ENCODE measurements around the gene HNF1B.

HNF1B gene

DNA sequence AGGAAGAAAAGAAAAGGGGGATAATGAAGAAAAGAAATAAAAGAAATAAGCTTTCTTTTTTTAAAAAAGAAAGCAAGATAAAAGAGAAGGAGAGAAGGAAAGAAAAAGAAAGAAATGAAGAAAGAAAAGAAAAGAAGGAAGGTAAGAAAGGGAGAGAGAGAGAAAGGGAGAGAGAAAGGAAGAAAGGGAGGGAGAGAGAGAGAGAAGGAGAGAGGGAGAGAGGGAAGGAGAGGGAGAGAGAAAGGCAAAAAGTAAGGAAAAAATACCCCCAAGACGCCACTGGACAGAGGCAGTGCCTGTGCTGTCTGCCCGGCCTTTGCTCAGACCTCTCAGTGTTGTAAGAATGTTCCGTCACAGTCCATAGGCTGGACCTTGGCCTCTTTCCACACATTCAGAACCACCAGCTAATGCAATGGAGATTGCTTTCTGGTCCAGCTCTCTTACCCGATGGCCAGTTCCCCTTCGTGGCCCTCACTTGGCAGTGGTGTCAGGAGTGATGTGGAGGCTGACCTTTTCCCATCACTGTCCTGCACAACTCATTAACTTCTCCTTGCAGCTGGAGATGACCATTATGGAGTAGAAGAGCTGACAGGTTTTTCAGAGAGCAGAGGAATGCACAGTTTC is 14.3 kb upstream of the HNF1B start:
- DNase-seq: no peak

- DNase-seq: no peak
These were observed 11.2 kb upstream of the HNF1B start for GRCh38 chr17:37756051-37756450.

DNA sequence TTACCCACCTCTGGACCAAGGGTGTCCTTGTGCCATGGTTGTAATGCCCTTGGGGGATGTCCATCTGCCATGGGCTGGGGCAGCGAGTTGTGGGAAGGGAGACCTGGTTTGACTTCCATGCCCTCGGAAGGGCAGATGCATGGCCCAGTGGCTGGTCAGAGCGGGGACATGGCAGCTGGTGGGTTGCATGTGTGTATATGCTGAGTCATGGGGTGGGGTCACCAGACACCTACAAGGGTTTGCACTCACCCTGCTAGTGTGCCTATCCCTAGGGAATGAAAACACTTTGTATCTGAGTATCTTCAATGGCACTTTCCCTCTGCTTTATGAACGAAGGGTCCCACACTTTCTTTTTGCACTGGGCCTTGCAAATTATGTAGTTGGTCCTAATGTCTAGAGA is 10.6 kb upstream of the HNF1B start:
- DNase-seq: no peak

GRCh38 chr17:37754363-37754762 is 9.5 kb upstream of the HNF1B start:
- no peak for DNase-seq

GRCh38 chr17:37752482-37752881 is 7.6 kb upstream of the HNF1B start:
- no peak for DNase-seq

DNA sequence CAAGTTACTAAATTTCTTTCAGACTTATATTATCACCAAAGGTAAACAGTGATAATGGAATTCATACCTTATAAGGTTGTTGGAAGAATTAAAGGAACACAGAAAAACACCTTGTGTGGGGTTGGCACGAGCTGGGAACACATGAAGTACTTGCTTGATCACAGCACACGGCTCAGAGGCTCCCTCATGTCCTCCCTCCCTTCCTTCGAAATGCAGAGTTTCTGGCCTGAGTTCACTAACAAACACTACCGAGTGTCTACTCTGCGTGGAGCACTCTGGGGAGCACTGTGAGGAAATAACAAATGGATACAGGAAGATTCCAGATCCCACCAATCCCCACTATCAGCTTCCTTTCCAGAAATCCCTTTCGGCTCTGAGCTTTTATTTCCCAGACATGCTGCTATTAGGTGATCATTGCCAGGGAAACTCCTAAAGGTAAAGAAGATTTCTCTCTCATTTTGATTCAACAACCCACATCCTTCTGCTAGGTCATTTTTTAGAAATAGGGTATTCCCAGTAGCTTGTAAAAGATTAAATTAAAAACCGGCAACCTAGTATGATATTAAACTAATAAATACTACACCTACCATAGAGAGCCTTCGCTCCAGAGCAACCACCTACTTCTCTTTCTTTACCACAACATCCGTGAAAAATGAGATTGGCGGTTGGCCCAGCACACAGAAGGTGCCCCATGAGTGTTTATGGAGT is 6.1 kb upstream of the HNF1B start:
- DNase-seq: no peak

GRCh38 chr17:37750292-37750691 is 5.4 kb upstream of the HNF1B start:
- DNase-seq: no peak

DNA sequence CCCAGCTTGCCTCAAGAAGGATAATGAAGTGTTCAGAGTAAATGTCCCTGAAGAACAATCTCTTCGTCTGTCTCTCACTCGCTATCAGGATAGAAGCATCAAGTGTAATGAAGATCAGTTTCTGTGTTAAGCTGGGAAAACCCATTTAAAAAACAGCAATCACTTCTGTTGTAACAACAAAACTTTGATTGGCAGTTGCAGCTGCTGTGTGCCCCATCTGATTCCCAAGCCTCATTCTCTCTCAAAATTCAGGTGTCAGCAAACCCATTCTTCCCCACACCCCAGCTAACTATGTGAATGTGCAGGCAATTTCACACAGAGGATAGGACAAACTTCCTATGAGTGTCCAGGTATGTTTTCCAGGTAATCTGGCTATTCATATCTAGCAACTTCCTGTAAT is 2.4 kb upstream of the HNF1B start:
- DNase-seq: no peak

- no peak for DNase-seq
These were observed 1.8 kb upstream of the HNF1B start for GRCh38 chr17:37746617-37747016.

- no peak for DNase-seq
These were observed 1.1 kb upstream of the HNF1B start for GRCh38 chr17:37745801-37746426.

DNA sequence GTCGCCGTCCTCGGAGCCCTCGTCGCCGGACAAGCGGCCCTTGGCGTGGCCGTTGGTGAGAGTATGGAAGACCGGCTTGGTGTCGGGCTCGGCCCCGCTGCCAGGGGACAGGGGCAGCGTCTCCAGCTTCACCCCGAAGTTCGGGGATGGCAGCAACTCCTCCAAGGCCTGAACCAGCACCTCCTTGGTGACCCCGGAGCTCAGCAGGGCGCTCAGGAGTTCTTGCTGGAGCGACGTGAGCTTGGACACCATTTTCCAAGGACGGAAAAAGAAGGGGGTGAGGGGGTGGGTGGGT is 279 bp downstream of the HNF1B start:
- DNase-seq: no peak

DNA sequence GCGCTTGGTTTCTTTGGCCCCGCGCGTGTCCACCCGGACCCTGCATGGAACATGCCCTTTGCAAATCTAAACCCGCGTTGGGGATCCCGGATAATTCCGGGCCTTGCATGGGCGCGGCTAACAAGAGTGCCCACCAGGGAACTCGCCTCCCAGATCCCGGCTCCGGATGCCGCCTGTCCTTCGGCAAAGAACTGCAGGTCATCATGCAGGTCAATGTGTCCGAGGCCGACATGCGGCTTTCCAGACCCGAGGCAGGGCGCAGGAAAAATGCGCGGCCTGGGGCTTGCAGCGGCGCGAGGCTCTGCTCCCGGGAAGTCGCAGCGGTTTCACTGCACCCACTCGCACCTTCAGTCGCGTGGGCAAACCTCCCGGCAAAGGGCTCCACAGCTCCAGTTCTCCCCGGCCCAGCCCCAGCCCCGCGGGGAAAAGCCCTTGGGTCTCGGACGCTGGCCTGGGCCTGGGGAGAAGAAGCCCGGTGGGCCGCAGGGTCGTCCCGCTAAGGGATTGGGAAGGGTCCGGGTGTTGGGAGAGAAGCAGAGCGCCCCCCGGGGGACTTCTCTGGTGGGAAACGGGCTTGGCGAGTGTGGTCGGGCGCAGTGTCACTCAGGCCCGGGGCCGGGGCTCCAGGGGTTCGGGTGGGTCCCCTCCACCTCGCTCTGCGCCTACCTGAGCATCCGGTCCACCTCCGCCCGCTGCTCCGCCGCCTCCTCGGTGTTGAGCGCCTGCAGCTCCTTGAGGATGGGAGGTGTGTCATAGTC is 805 bp downstream of the HNF1B start:
- DNase-seq: no peak

- DNase-seq: no peak
These were observed 1.3 kb downstream of the HNF1B start for GRCh38 chr17:37743612-37743874.

DNA sequence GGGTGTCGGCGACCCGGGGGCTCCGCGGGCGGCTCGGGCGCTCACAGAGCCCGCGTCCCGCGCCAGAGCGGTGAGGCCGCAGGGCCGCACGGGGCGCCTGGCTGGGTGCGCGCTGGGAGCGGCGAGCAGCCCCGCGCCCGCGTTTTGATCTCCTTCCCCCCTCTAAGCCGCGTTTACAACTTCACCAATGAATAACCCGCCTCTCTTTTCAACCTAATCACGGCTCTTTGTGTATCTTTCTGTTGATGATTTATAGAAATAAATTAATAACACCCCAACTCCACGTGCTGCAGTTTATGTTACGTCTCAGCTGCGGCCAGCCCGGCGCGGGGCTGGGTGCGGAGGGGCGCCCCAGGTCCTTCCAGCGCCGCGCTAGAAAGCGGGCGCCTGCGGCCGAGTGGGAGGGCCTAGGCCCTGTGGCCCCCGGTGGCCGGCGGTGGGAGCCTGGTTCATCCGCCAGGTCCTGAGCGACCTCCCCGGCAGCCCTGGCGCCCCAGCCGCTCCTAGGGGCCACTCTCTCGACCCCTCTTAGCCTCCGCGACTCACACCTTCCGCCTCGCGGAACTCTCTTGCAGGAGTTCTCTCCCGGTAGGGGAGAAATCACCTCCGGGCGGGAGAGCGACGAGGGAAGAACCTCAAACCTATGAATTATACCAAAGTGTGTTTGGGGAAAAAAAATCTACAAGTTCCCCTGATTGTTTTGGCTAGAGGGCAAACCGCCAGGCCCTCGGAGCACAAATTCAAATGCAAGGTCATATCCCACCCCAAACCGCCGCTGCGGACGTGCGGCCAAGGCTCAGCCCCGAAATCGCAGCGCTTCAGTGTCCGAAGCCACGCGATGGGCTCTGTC is 1.9 kb downstream of the HNF1B start:
- DNase-seq: no peak

GRCh38 chr17:37742116-37742761 is 2.6 kb downstream of the HNF1B start:
- DNase-seq: no peak

- DNase-seq: no peak
These were observed 3.3 kb downstream of the HNF1B start for GRCh38 chr17:37741341-37742115.

DNA sequence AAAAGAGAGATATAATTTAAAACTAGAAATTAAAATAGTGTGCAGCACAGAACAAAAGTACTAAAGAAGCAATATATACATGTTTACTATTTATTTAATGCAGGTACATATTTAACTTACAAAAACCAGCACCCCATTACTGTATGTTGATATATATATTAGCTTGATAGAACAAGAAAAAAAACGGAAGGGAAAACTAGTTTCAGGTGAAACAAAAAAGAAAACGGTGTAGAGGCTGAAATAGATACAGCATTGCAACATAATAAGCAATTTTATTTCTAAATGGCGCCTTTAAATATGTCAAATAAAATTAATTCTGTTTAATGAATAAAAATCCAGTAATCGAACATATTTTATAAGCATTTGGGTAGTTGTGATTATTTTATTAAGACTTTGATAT is 3.9 kb downstream of the HNF1B start:
- no peak for DNase-seq

- no peak for DNase-seq
These were observed 6.9 kb downstream of the HNF1B start for GRCh38 chr17:37737971-37738370.

DNA sequence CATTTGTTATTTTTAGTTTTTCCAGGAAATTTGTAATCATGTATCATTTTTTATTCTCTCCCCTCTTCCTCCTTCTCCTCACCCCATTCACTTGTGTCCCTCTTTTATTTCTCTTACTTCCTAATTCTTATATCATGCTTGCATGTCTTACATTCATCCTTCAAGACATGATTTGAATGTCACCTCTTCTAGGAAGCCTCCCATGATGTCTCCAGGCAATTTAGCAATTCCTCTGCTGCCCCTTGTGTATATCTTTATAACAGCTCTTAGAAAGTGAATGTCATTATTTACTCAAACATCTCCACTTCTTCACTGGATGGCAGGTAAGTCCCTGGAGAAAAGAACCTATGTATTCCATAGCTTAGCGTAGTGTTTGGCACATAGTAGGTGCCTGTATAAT is 7.8 kb downstream of the HNF1B start:
- DNase-seq: no peak

- no peak for DNase-seq
These were observed 8.4 kb downstream of the HNF1B start for GRCh38 chr17:37736428-37736827.

DNA sequence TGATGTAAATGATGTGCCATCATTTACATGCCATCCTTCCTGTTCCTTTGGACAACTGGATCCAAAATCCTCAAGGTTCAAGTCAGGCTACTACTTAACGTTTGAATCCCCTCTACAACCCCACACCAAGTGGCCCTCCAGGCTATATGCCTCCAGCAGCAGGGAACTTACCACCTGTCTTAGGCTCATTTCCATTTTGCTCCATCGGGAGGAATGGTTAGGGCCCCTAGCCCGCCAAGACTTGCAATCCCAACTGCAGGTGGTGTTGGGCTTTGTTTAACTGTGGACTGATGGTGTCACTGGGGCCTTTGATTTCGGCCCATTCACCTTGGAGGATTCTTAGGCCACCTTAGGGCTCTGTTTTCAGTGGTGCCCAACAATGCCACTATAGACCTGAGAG is 9.7 kb downstream of the HNF1B start:
- no peak for DNase-seq

DNA sequence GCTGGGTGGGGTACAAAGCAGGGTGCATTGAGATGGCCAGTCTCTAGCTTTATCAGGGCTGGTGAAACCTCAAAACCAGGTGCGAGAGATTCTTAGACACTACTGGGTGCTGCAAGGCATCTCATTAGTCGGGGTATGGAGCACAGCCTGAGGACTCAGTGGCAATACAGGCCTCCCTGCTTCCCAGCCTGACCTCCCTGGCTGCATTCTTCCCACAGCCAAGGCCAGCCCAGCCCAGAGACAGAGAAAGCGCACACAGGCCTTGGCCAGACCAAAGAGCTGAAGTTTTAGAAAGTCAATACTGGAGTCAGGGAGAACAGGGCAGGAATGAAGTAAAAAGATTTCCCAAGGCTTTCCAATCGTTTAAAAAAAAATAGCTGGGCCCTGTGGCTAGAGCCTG is 12.5 kb downstream of the HNF1B start:
- no peak for DNase-seq

All from activated CD8-positive, alpha-beta memory T cell treated with anti-CD3 and anti-CD28 coated beads, Interleukin-2, amount 50 U/mL, for 4 hours (primary cell).